Trophoblast cell (in vitro differentiated cells and primary cell): ENCODE data around the gene KCTD14.
A peak's percentile ranks its signal among the peaks of the same experiment; 100 is the strongest.
"Not testable (repeated sequence)": the region's sequence is repeated elsewhere in the genome, so short reads cannot be mapped to it uniquely, and the experiment has no call there.

Source experiments
- DNase-seq, 2 donors: peaks; one replicate each; pipeline ENCODE4 v3.0.0-alpha.2; 2016
- H2AFZ ChIP-seq: 2 replicates; pipeline ENCODE4 v1.6.1; 2013; ENCODE audit warnings: low read length, moderate library complexity, mild to moderate bottlenecking; ENCODE audit not compliant: insufficient read depth, poor library complexity
- H2AK5ac ChIP-seq: 2 replicates; pipeline ENCODE4 v1.6.1; 2013; ENCODE audit warnings: mild to moderate bottlenecking, low read length
- H2BK120ac ChIP-seq: 2 replicates; pipeline ENCODE4 v1.6.1; 2013; ENCODE audit warnings: low read length, mild to moderate bottlenecking, moderate library complexity; ENCODE audit not compliant: insufficient read depth, poor library complexity
- H2BK12ac ChIP-seq: 2 replicates; pipeline ENCODE4 v1.6.1; 2013; ENCODE audit warnings: mild to moderate bottlenecking, low read length, moderate library complexity
- H2BK5ac ChIP-seq: 2 replicates; pipeline ENCODE4 v1.6.1; 2013; ENCODE audit warnings: low read length, low read depth, moderate library complexity, mild to moderate bottlenecking; ENCODE audit not compliant: poor library complexity
- H3K14ac ChIP-seq: 2 replicates; pipeline ENCODE4 v1.6.1; 2013; ENCODE audit warnings: mild to moderate bottlenecking, low read length
- H3K18ac ChIP-seq: 2 replicates; pipeline ENCODE4 v1.6.1; 2013; ENCODE audit warnings: mild to moderate bottlenecking, low read length
- H3K23ac ChIP-seq: 2 replicates; pipeline ENCODE4 v1.6.1; 2013; ENCODE audit warnings: low read length
- H3K27ac ChIP-seq: 2 replicates; pipeline ENCODE4 v1.5.1; 2013; ENCODE audit warnings: low read depth, mild to moderate bottlenecking, inconsistent platforms, low read length, moderate library complexity
- H3K27me3 ChIP-seq: 2 replicates; pipeline ENCODE4 v1.6.1; 2013; ENCODE audit warnings: inconsistent platforms, mild to moderate bottlenecking, low read length, moderate library complexity; ENCODE audit not compliant: insufficient read depth
- H3K36me3 ChIP-seq, 2 experiments: 1 replicate in 1 of 2; 2 replicates in 1 of 2; pipeline ENCODE4 v1.6.1; 2013; ENCODE audit warnings: low read length in 2 of 2, mild to moderate bottlenecking in 2 of 2, moderate library complexity in 1 of 2; ENCODE audit not compliant: insufficient read depth in 2 of 2, control insufficient read depth in 1 of 2
- H3K4ac ChIP-seq: 2 replicates; pipeline ENCODE4 v1.6.1; 2013; ENCODE audit warnings: low read depth, mild to moderate bottlenecking, low read length, moderate library complexity
- H3K4me1 ChIP-seq, 2 experiments: 1 replicate in 1 of 2; 2 replicates in 1 of 2; pipeline ENCODE4 v1.6.1; 2013; ENCODE audit warnings: low read length in 2 of 2, mild to moderate bottlenecking in 2 of 2, moderate library complexity in 1 of 2; ENCODE audit not compliant: insufficient read depth in 2 of 2, control insufficient read depth in 1 of 2
- H3K4me2 ChIP-seq: 2 replicates; pipeline ENCODE4 v1.6.1; 2013; ENCODE audit warnings: inconsistent platforms, mild to moderate bottlenecking, low read length, moderate library complexity
- H3K4me3 ChIP-seq: 2 replicates; pipeline ENCODE4 v1.5.1; 2013; ENCODE audit warnings: mild to moderate bottlenecking, low read depth, low read length, inconsistent platforms
- H3K79me1 ChIP-seq: one replicate; pipeline ENCODE4 v1.6.1; 2013; ENCODE audit warnings: low read length
- H3K79me2 ChIP-seq: 2 replicates; pipeline ENCODE4 v1.6.1; 2013; ENCODE audit warnings: low read length, mild to moderate bottlenecking; ENCODE audit not compliant: control insufficient read depth, insufficient read depth, poor library complexity
- H3K9ac ChIP-seq: 2 replicates; pipeline ENCODE4 v1.6.1; 2013; ENCODE audit warnings: mild to moderate bottlenecking, low read length
- H3K9me3 ChIP-seq: 2 replicates; pipeline ENCODE4 v1.6.1; 2013; ENCODE audit warnings: low read depth, mild to moderate bottlenecking, control low read depth, inconsistent platforms, low read length; ENCODE audit not compliant: insufficient read depth
- H4K12ac ChIP-seq: 2 replicates; pipeline ENCODE4 v1.6.1; 2013; ENCODE audit warnings: low read depth, mild to moderate bottlenecking, low read length, moderate library complexity
- H4K8ac ChIP-seq: 2 replicates; pipeline ENCODE4 v1.6.1; 2013; ENCODE audit warnings: low read depth, mild to moderate bottlenecking, low read length, moderate library complexity
- H4K91ac ChIP-seq: one replicate; pipeline ENCODE4 v1.6.1; 2013; ENCODE audit warnings: low read depth, mild to moderate bottlenecking, low read length, moderate library complexity
- WGBS: extraction: QIAGEN DNeasy Blood & Tissue Kit; methylation state at CpG from one replicate; pipeline ENCODE4 v1.1.7; 2013; ENCODE audit warnings: missing lambda C conversion rate; ENCODE audit not compliant: insufficient read length, insufficient coverage; ENCODE audit errors: extremely low coverage; 5-methylcytosine and 5-hydroxymethylcytosine counted together

KCTD14 gene

DNA sequence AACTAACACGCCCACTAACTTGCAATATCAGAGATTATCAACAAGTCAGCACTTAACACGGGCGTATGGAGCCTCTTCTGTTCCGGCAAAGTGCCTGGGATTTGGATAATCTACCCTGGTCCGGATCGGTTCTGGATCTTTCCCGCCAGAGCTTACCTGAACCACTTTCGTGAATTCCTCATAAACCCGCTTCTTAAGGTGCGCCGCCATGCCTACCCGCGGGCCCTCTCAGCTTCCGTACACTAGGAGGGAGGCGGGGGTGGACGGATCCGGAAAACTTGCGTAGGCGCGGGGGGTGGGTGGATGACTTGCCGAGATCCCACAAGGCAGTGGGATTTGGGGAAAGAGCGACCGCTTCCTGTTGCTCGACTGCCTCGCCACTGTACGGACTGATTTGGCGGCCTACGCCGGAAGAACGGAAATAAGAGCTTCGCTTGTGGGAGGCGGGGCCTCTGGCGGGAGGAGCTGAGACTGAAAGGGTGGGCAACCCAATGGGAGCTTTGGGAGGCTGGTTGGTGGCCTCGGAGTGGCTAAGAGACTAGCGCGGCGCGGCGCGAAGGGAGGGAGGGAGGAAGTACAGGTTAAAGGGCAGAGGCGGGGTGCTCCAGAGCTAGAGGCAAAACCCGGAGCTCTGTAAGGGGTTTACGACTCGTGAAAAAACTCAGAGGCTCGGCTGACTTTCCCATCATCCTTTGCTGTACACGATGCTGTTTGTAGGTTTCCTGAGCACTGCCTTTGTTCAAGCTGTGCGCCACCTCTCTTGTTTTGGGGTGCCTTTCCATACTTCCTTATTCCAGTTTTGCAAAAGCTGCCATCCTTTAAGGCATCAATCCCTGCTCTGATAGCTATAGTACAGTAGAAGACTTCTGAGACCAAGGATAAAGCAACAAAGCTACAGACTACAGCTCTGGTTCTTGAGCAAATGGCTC is 28.4 kb downstream of the KCTD14 start, which contains the start of gene INTS4:
Gene INTS4, minus strand, starts transcription at position 235 of the 929 bp plus-strand sequence. Its CDS starts 25 bp downstream, at position 210.
- Histone ChIP-seq H3K9ac (peak within 1 kb of the TSS; percentile 88), H2BK12ac (no peak within 1 kb of the TSS), H3K4ac (peak within 1 kb of the TSS; percentile 80), H4K91ac (peak within 1 kb of the TSS; percentile 50), H3K18ac (no peak within 1 kb of the TSS), H3K36me3 (peaks cover 7 to 10% of the 10 kb centered on the region in 2 experiments), H4K8ac (peak within 1 kb of the TSS; percentile 86), H3K14ac (peak within 1 kb of the TSS; percentile 51), H3K79me1 (peaks cover 4% of the 10 kb centered on the region), H3K4me3 (peak within 1 kb of the TSS; percentile 82), H2AK5ac (no peak within 1 kb of the TSS), H2BK5ac (peak within 1 kb of the TSS; percentile 36), H2BK120ac (no peak within 1 kb of the TSS), H3K4me2 (peak within 1 kb of the TSS; percentile 77), H3K79me2 (peaks cover 4% of the 10 kb centered on the region), H3K4me1 (peaks cover 3 to 6% of the 10 kb centered on the region in 2 experiments), H3K27me3 (no peaks in the 10 kb centered on the region), H3K23ac (no peak within 1 kb of the TSS), H4K12ac (peak within 1 kb of the TSS; percentile 87), H2AFZ (peak within 1 kb of the TSS; percentile 83), H3K9me3 (no peaks in the 10 kb centered on the region), H3K27ac (peak within 1 kb of the TSS; percentile 59)
- WGBS = no CpG with 5 or more reads among the region's 47 CpGs
- DNase-seq = peak; percentile 99

DNA sequence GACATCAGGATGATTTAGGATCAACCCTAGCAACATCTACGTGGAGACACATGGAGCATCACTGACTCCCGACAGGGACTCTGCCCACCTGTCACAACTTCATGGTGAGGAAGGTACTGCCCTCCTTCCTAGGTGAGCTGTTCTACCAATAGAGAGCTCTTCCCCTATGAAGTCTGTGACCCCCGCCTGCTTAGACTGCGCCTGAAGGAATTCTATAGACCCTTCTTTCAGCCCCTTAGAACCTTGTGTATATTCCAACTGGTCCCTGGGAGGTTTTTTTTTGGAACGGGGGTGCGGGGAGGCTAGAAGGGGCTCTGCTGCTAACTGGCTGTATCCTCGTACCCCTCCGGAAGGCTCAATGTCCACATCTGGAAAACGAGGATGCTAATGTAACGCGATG is 29.2 kb downstream of the KCTD14 start:
- no peak overlapping the region for H2BK5ac ChIP-seq
- H2AK5ac ChIP-seq = no peak overlapping the region
- peaks cover 4% of the 10 kb centered on the region for H3K79me1 ChIP-seq
- peaks cover 4% of the 10 kb centered on the region for H3K79me2 ChIP-seq
- no peak overlapping the region for H4K12ac ChIP-seq
- H3K36me3 ChIP-seq = peaks cover 10 to 13% of the 10 kb centered on the region in 2 experiments
- no peak for DNase-seq
- no peak overlapping the region for H3K27ac ChIP-seq
- no peaks in the 10 kb centered on the region for H3K27me3 ChIP-seq
- H3K4me1 ChIP-seq = peaks cover 3 to 6% of the 10 kb centered on the region in 2 experiments
- no peaks in the 10 kb centered on the region for H3K9me3 ChIP-seq
- peak overlapping the region; percentile 68 for H3K4me3 ChIP-seq
- H4K91ac ChIP-seq = peak overlapping the region; percentile 31
- H3K23ac ChIP-seq = no peak overlapping the region
- no peak overlapping the region for H2BK12ac ChIP-seq
- no CpG with 5 or more reads among the region's 11 CpGs for WGBS
- peak overlapping the region; percentile 31 for H4K8ac ChIP-seq
- no peak overlapping the region for H3K18ac ChIP-seq
- H2BK120ac ChIP-seq = no peak overlapping the region
- no peak overlapping the region for H2AFZ ChIP-seq
- H3K9ac ChIP-seq = peak overlapping the region; percentile 45
- H3K14ac ChIP-seq = peak overlapping the region; percentile 31
- peak overlapping the region; percentile 77 for H3K4me2 ChIP-seq
- H3K4ac ChIP-seq = peak overlapping the region; percentile 80

DNA sequence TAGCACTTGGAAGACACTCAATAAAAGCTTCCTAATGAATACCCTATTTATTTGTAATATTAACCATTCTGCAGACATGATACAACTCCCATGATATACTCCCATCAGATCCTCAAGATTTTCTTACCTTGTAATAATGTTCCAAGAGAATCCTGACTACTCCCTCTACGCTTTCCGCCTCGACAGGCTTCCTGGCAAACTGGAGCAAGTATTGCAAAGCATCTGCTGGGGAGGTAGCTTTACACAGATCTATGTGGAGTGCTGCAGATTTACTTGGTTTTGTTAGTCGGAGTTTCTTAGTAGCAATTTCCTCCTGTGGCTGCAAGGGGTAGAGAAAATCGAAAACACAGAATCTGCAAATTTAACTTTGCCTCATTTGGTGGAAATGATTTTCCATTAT is 32.1 kb downstream of the KCTD14 start:
- Histone ChIP-seq H3K79me1 (peaks cover 4% of the 10 kb centered on the region), H3K27ac (no peak overlapping the region), H3K4me1 (peaks cover 3 to 6% of the 10 kb centered on the region in 2 experiments), H3K4me3 (no peak overlapping the region), H3K4ac (no peak overlapping the region), H3K79me2 (peaks cover 4% of the 10 kb centered on the region), H2BK12ac (no peak overlapping the region), H3K9ac (no peak overlapping the region), H4K91ac (no peak overlapping the region), H2AFZ (no peak overlapping the region), H4K12ac (no peak overlapping the region), H3K18ac (no peak overlapping the region), H2AK5ac (no peak overlapping the region), H3K36me3 (peaks cover 12 to 14% of the 10 kb centered on the region in 2 experiments), H2BK5ac (no peak overlapping the region), H3K23ac (no peak overlapping the region), H4K8ac (no peak overlapping the region), H2BK120ac (no peak overlapping the region), H3K4me2 (no peak overlapping the region), H3K27me3 (no peaks in the 10 kb centered on the region), H3K14ac (no peak overlapping the region), H3K9me3 (no peaks in the 10 kb centered on the region)
- DNase-seq = no peak
- WGBS = no CpG with 5 or more reads among the region's 5 CpGs

DNA sequence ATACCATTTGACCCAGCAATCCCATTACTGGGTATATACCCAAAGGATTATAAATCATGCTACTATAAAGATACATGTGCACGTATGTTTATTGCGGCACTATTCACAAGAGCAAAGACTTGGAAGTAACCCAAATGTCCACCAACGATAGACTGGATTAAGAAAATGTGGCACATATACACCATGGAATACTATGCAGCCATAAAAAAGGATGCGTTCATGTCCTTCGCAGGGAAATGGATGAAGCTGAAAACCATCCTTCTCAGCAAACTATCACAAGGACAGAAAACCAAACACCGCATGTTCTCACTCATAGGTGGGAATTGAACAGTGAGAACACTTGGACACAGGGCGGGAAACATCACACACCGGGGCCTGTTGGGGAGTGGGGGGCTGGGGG is 36.6 kb downstream of the KCTD14 start:
- H3K27ac ChIP-seq = not testable (repeated sequence)

More for the DNA sequence above, 36.6 kb downstream of the KCTD14 start:
- H3K14ac ChIP-seq, H2BK5ac ChIP-seq, H3K27me3 ChIP-seq, H3K4me1 ChIP-seq, H3K23ac ChIP-seq, H2AFZ ChIP-seq, H3K4me2 ChIP-seq, H3K4me3 ChIP-seq, H4K8ac ChIP-seq, H3K79me2 ChIP-seq, H2AK5ac ChIP-seq, H3K9ac ChIP-seq, H4K91ac ChIP-seq, H2BK120ac ChIP-seq, DNase-seq, H4K12ac ChIP-seq, H2BK12ac ChIP-seq, H3K79me1 ChIP-seq, H3K4ac ChIP-seq, H3K18ac ChIP-seq, H3K9me3 ChIP-seq: not testable (repeated sequence)
- H3K36me3 ChIP-seq = peaks cover 10 to 14% of the 10 kb centered on the region in 2 experiments
- no CpG with 5 or more reads among the region's 8 CpGs for WGBS
